Right lobe of liver (tissue), 6 donors: ENCODE results near the gene DDX53. TPM values are rescaled to one million over a fixed set of nuclear protein-coding genes. Genes with fewer than 3 reads are reported as not detected.

Experiments used
- ATAC-seq, 4 donors: fragments of 200-7000 bp; cut with Tn5 transposase; one replicate each; pipeline ENCODE4 v1.9.1; 2020; ENCODE audit warnings: mild to moderate bottlenecking in 4 of 4, moderate library complexity in 4 of 4
- DNase-seq, 3 donors: peaks; one replicate each; pipeline ENCODE4 v3.0.0-alpha.2; 2020
- H3K27ac ChIP-seq, 3 donors: fragments of 200-600 bp; one replicate each; pipeline ENCODE4 v1.8.0; 2022
- H3K27me3 ChIP-seq, 2 donors: fragments of 200-600 bp; one replicate each; pipeline ENCODE4 v1.8.0; 2022
- H3K36me3 ChIP-seq, 4 donors: fragments of 200-600 bp; sonication (generic) in 1 of 4; one replicate each; pipeline versions ENCODE4 v1.5.1 to v1.8.0; 2017 to 2022; ENCODE audit warnings: control low read depth in 1 of 4
- H3K4me1 ChIP-seq, 4 donors: fragments of 200-600 bp; sonication (generic) in 1 of 4; one replicate each; pipeline versions ENCODE4 v1.5.1 to v1.8.0; 2017 to 2022; ENCODE audit warnings: control low read depth in 1 of 4
- H3K4me3 ChIP-seq, 3 donors: fragments of 200-600 bp; one replicate each; pipeline ENCODE4 v1.8.0; 2022
- H3K9me3 ChIP-seq, 4 donors: fragments of 200-600 bp; sonication (generic) in 1 of 4; one replicate each; pipeline versions ENCODE4 v1.5.1 to v1.8.0; 2017 to 2022; ENCODE audit warnings: control low read depth in 1 of 4
- CTCF ChIP-seq, 4 donors: fragments of 200-600 bp in 3 of 4; fragments of 450-650 bp in 1 of 4; IDR thresholded peaks; one replicate each; pipeline versions ENCODE4 v1.5.1 to v1.8.0; 2016 to 2022; ENCODE audit warnings: antibody characterized with exemption in 4 of 4, mild to moderate bottlenecking in 2 of 4
- POLR2A ChIP-seq: fragments of 450-650 bp; IDR thresholded peaks from one replicate; pipeline ENCODE4 v1.6.1; 2017; ENCODE audit warnings: antibody characterized with exemption, mild to moderate bottlenecking
- WGBS: methylation state at CpG from one replicate; pipeline ENCODE4 v1.1.6; 2018; ENCODE audit warnings: low coverage, low lambda C conversion rate; ENCODE audit not compliant: insufficient coverage; ENCODE audit errors: missing lambda C conversion rate; 5-methylcytosine and 5-hydroxymethylcytosine counted together
- intact Hi-C, 2 donors: fragments of 100-400 bp; cut with DNase I; formaldehyde crosslinking; loops; one replicate each; pipeline versions ENCODE4 v1.11.2 to v1.14.1; 2022
- total RNA-seq, 6 experiments: library from RNA; depleted of rRNA in 2 of 6; stranded (reverse); fragments of >200 nt in 2 of 6; fragmentation: NEBNext Ultra II Directional in 3 of 6; extraction: Animal tissue kit (Norgen Biotek cat#: 25700) in 3 of 6; gene quantifications; one replicate each; pipeline versions ENCODE4 v1.1.0 to v1.2.4, GENCODE V29; 2016 to 2023
- donor health status: DM: no; HTN: yes; CAD: no.
- donor health status: DM: no; HTN: no; CAD: no.
- donor health status: DM: no; HTN: no; CAD: no.
- donor health status: DM: no; HTN: yes; CAD: no.
- donor health status: DM: no; HTN: yes; CAD: no.

The DDX53 gene
- total RNA-seq, 6 experiments from 2014 or later, result not detected

- Histone ChIP-seq H3K4me1 (no peaks in the 10 kb centered on the region), H3K36me3 (no peaks in the 10 kb centered on the region), H3K27ac (no peak overlapping the region), H3K4me3 (no peak overlapping the region), H3K9me3 (no peaks in the 10 kb centered on the region), H3K27me3 (no peaks in the 10 kb centered on the region)
- intact Hi-C loops, result no loop called here
- ATAC-seq, result no peak
- TF ChIP-seq CTCF (IDR thresholded peaks at IDR 0.05), result no peak
- TF ChIP-seq POLR2A, result no peak
- 52% methylated on average over 2 of the region's 2 CpGs for WGBS
- no peak for DNase-seq
Observed at GRCh38 chrX:23013366-23013765, 13.6 kb downstream of the DDX53 start.

GRCh38 chrX:23031600-23031999 is 31.8 kb downstream of the DDX53 start:
- TF ChIP-seq CTCF (IDR thresholded peaks at IDR 0.05), result no peak
- TF ChIP-seq POLR2A, result no peak
- Histone ChIP-seq H3K27me3 (no peaks in the 10 kb centered on the region), H3K4me1 (no peaks in the 10 kb centered on the region), H3K4me3 (no peak overlapping the region), H3K36me3 (no peaks in the 10 kb centered on the region), H3K9me3 (no peaks in the 10 kb centered on the region), H3K27ac (no peak overlapping the region)
- 46% methylated on average over 3 of the region's 3 CpGs for WGBS
- ATAC-seq (no peak), DNase-seq (no peak)
- intact Hi-C loops, result no loop called here

DNA sequence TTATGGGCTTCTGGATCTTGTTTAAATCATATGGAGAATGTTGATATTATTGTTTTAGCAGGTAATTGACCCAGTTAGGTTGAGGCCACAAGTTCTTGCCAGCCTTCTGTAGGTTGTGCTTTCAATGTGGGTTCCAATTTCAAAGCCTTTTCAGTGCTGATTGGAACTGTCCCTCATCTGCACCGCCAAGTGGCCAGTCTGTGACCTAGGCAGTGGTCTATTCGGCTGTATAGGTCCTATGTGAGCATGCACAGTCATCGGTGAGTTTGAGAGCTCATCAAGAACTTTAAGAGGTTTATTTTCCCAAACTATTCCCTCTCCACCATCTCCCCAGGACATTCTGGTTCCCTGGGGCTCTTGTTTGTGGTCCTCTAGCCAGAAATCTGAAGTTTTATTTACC is 35.7 kb downstream of the DDX53 start:
- Histone ChIP-seq H3K4me1 (no peaks in the 10 kb centered on the region), H3K27me3 (no peaks in the 10 kb centered on the region), H3K4me3 (no peak overlapping the region), H3K9me3 (no peaks in the 10 kb centered on the region), H3K36me3 (no peaks in the 10 kb centered on the region), H3K27ac (no peak overlapping the region)
- ATAC-seq (no peak), DNase-seq (no peak)
- intact Hi-C loops, result no loop called here
- TF ChIP-seq POLR2A (no peak), CTCF (IDR thresholded peaks at IDR 0.05) (no peak)
- WGBS, result 74% methylated on average over 3 of the region's 3 CpGs

- H3K27ac ChIP-seq, result no peak overlapping the region
- no peaks in the 10 kb centered on the region for H3K36me3 ChIP-seq
- intact Hi-C loops, result no loop called here
- no peak overlapping the region for H3K4me3 ChIP-seq
- H3K27me3 ChIP-seq, result no peaks in the 10 kb centered on the region
- H3K9me3 ChIP-seq, result no peaks in the 10 kb centered on the region
- WGBS, result 71% methylated on average over 2 of the region's 2 CpGs
- ATAC-seq (no peak), DNase-seq (no peak)
- H3K4me1 ChIP-seq, result no peaks in the 10 kb centered on the region
- TF ChIP-seq CTCF (IDR thresholded peaks at IDR 0.05) (no peak), POLR2A (no peak)
Observed at GRCh38 chrX:23046443-23046842, 46.7 kb downstream of the DDX53 start.
